ENCODE measurements around the gene TTLL11. TPM values are rescaled to one million over a fixed set of nuclear protein-coding genes. Genes with fewer than 3 reads are reported as not detected.

TTLL11 gene
- total and polyA plus RNA-seq, 2 experiments from 2014 or later: 4.7 to 6.7 TPM

- DNase-seq (ENCODE audit: low read depth in 1 of 2, low spot score in 1 of 2): no peak
- Histone ChIP-seq H3K27me3 (no peaks in the 10 kb centered on the region), H3K9me3 (ENCODE audit: low read depth) (no peaks in the 10 kb centered on the region), H3K4me3 (no peak overlapping the region), H3K4me1 (ENCODE audit: low read depth) (peaks cover 12% of the 10 kb centered on the region), H3K36me3 (no peaks in the 10 kb centered on the region), H3K27ac (no peak overlapping the region)
- no peak for TF ChIP-seq CTCF (IDR thresholded peaks at IDR 0.05; ENCODE audit: low read depth, low read length)
Observed at GRCh38 chr9:121811140-121811539, 282.0 kb downstream of the TTLL11 start.

GRCh38 chr9:121810489-121810888 is 282.6 kb downstream of the TTLL11 start:
- no peak overlapping the region for H3K4me3 ChIP-seq
- no peaks in the 10 kb centered on the region for H3K36me3 ChIP-seq
- no peak overlapping the region for H3K27ac ChIP-seq
- peaks cover 5% of the 10 kb centered on the region for H3K4me1 ChIP-seq (ENCODE audit: low read depth)
- no peak for TF ChIP-seq CTCF (IDR thresholded peaks at IDR 0.05; ENCODE audit: low read depth, low read length)
- H3K9me3 ChIP-seq (ENCODE audit: low read depth): no peaks in the 10 kb centered on the region
- DNase-seq (ENCODE audit: low read depth in 1 of 2, low spot score in 1 of 2): no peak
- H3K27me3 ChIP-seq: no peaks in the 10 kb centered on the region

- Histone ChIP-seq H3K36me3 (no peaks in the 10 kb centered on the region), H3K9me3 (ENCODE audit: low read depth) (no peaks in the 10 kb centered on the region), H3K4me3 (no peak overlapping the region), H3K27me3 (no peaks in the 10 kb centered on the region), H3K4me1 (ENCODE audit: low read depth) (no peaks in the 10 kb centered on the region), H3K27ac (no peak overlapping the region)
- DNase-seq (ENCODE audit: low read depth in 1 of 2, low spot score in 1 of 2): no peak
- TF ChIP-seq CTCF (IDR thresholded peaks at IDR 0.05; ENCODE audit: low read depth, low read length): no peak
Observed at GRCh38 chr9:121809356-121810050, 283.6 kb downstream of the TTLL11 start.

- DNase-seq (ENCODE audit: low read depth in 1 of 2, low spot score in 1 of 2): no peak
- H3K9me3 ChIP-seq (ENCODE audit: low read depth): no peaks in the 10 kb centered on the region
- no peaks in the 10 kb centered on the region for H3K27me3 ChIP-seq
- TF ChIP-seq CTCF (IDR thresholded peaks at IDR 0.05; ENCODE audit: low read depth, low read length): no peak
- no peaks in the 10 kb centered on the region for H3K4me1 ChIP-seq (ENCODE audit: low read depth)
- no peak overlapping the region for H3K27ac ChIP-seq
- no peak overlapping the region for H3K4me3 ChIP-seq
- H3K36me3 ChIP-seq: no peaks in the 10 kb centered on the region
Observed at GRCh38 chr9:121808781-121809180, 284.3 kb downstream of the TTLL11 start.

GRCh38 chr9:121807823-121808278 is 285.3 kb downstream of the TTLL11 start:
- Histone ChIP-seq H3K27me3 (no peaks in the 10 kb centered on the region), H3K4me3 (no peak overlapping the region), H3K4me1 (ENCODE audit: low read depth) (no peaks in the 10 kb centered on the region), H3K27ac (no peak overlapping the region), H3K36me3 (no peaks in the 10 kb centered on the region), H3K9me3 (ENCODE audit: low read depth) (no peaks in the 10 kb centered on the region)
- TF ChIP-seq CTCF (IDR thresholded peaks at IDR 0.05; ENCODE audit: low read depth, low read length): no peak
- peak in 1 of 2 donors; percentile 22 for DNase-seq (ENCODE audit: low read depth in 1 of 2, low spot score in 1 of 2)

All from cardiac muscle cell (in vitro differentiated cells and primary cell).